Measurements from ENCODE around the gene CBARP.

The CBARP gene

DNA sequence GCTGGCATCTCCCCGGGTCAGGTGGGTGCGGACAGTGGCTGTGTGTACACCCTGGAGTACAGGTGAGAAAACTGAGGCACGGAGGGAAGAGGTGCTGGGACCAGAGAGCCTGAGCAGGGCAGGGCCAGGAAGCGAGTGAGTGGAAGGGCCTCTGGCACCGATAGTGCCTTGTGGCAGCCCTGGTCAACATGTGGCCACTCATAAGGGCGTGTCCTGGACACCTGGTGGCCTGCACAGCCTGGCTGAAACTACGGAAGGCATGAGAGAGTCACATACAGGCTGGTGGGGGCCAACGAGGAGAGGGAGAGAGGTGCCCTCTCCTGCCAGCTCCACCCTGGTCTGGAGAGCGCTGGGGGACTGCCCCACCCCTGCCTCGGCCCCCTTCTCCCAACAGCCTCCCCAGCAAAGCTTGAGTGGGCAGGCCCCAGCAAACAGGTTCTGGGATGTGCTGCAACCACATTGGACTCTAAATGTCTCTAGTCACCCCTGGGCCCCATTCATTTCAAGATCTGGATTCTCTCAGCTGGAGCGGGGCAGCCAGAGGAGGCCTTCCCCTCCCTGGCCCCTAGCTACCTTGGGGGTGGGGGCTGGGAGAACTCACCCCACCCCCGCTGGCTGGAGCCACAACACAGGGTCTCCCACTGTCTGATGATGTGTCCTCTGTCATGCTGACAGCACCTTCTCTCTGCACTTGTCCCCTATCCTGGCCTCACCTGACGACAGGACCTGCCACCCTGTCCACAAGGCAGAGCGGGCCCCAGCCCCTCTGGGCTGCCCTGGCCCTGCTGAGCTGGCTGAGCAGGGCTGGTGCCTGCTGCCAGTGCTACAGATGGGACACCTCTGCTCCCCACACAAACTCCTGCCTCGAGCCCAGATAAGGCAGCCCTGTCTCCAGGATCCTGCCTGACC is 5.8 kb downstream of the CBARP start:
- H3K4me3 ChIP-seq (ENCODE audit: control insufficient read depth, low read depth, low read length), result no peak overlapping the region
- no peak for TF ChIP-seq CTCF (conservative IDR thresholded peaks at IDR 0.05; ENCODE audit: control insufficient read depth, insufficient read depth, low read depth, low read length)
- no peak for DNase-seq (ENCODE audit: low read depth)

GRCh38 chr19:1230783-1231489 is 6.9 kb downstream of the CBARP start:
- no peak for DNase-seq (ENCODE audit: low read depth)
- no peak for TF ChIP-seq CTCF (conservative IDR thresholded peaks at IDR 0.05; ENCODE audit: control insufficient read depth, insufficient read depth, low read depth, low read length)
- H3K4me3 ChIP-seq (ENCODE audit: control insufficient read depth, low read depth, low read length), result no peak overlapping the region

DNA sequence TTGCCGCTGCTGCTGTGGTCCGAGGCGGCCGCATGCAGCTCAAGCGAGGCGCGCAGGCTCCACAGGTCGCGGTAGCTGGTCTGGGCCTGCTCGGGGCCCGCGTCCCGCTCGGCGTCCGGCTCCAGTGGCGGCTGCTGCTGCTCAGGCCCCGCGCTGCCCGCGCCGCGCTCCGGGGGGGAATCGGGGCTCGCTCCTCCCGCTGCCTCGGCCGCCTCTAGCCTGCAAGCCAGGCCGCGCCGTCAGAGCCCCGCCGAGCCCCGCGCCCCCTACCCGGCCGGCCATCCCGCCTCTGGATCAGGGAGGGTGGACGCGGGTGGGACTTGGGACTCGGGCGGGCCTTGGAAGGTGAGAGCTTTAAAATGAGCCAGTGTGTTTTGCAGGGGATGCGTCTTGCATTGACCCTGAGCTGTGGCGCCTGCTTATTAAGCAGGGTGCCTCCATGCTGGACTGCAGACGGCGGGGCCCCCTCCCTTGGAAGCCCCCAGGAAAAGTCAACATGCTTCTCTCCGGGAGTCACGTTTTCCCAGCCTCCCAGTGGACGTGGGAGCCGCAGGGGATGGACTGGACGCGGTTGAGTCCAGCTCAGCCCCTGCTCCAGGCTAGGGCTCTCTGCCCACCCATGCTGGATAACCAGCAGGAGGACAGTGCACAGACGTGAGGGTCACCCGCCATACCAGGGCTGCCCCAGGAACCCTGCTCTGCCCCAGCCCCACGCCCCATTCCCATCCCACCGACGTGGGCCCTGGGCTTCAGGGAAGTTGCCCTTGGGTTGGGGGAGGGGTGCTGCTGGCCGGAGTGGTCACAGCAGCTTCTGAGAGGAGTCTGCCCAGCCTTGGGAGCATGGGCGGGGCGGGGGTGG is 7.7 kb downstream of the CBARP start:
- no peak overlapping the region for H3K4me3 ChIP-seq (ENCODE audit: control insufficient read depth, low read depth, low read length)
- DNase-seq (ENCODE audit: low read depth), result no peak
- TF ChIP-seq CTCF (conservative IDR thresholded peaks at IDR 0.05; ENCODE audit: control insufficient read depth, insufficient read depth, low read depth, low read length), result no peak

DNA sequence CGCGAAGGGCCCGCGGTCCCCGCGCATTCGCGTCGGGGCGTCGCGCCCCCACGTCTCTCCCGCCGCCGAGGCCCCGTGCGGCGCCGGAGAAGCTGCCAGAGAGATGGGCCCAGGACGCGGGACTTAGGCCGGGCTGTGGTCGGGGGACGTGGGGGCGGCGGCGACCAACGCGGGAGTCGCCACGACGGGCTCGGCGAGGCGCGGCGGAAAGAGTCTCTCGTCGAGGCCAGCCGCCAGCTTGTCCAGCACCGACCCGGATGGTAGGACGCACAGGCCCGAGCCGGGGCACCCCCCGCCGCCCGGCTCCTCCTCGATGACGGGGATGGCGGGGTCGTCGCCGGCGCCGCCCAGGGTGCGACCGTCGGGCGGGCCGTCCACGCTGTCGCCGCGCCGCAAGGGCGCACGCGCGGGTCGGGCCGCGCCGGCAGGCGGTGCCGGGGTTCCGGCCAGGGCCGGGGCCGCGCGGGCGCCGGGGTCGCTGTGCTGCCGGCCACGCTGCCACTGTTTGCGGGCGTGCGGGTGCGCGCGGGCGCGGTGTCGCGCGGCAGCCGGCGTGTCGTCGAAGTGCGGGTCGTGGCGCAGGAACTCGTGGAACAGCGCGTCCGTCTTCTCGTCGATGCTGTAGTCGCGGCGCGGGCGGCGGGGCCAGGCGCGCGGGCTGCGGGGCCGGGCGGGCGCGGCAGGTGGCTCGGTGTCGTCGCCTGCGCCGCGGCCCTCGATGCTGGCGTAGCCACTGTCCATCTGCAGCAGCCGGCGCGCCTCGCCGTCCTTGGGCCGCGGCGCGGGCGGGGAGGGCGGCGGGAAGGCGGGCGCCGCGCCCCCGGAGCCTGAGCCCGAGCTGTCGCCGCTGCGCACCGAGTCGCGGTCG is 8.5 kb downstream of the CBARP start:
- no peak overlapping the region for H3K4me3 ChIP-seq (ENCODE audit: control insufficient read depth, low read depth, low read length)
- no peak for DNase-seq (ENCODE audit: low read depth)
- TF ChIP-seq CTCF (conservative IDR thresholded peaks at IDR 0.05; ENCODE audit: control insufficient read depth, insufficient read depth, low read depth, low read length), result no peak

GRCh38 chr19:1228161-1228957 is 9.4 kb downstream of the CBARP start:
- TF ChIP-seq CTCF (conservative IDR thresholded peaks at IDR 0.05; ENCODE audit: control insufficient read depth, insufficient read depth, low read depth, low read length), result no peak
- no peak for DNase-seq (ENCODE audit: low read depth)
- H3K4me3 ChIP-seq (ENCODE audit: control insufficient read depth, low read depth, low read length), result no peak overlapping the region

Measured in fibroblast of mammary gland (primary cell).